ENCODE measurements around the gene PCNA.
A peak's percentile ranks its signal among the peaks of the same experiment; 100 is the strongest.

The PCNA gene

GRCh38 chr20:5096463-5096862 lies 23.3 kb downstream of the PCNA start:
- H3K27ac ChIP-seq (ENCODE audit: low read depth, low read length) = no peak overlapping the region
- H3K27me3 ChIP-seq (ENCODE audit: control insufficient read depth, low read length) = no peaks in the 10 kb centered on the region
- H3K36me3 ChIP-seq (ENCODE audit: control insufficient read depth, low read length) = peaks cover 45% of the 10 kb centered on the region
- no peaks in the 10 kb centered on the region for H3K9me3 ChIP-seq (ENCODE audit: control insufficient read depth, insufficient read depth, low read length)
- H3K79me2 ChIP-seq (ENCODE audit: control insufficient read depth, low read length) = no peaks in the 10 kb centered on the region
- TF ChIP-seq EZH2phosphoT487 (IDR thresholded peaks at IDR 0.05; ENCODE audit: borderline replicate concordance, low read length) = no peak
- TF ChIP-seq CTCF (IDR thresholded peaks at IDR 0.05; ENCODE audit: low read depth, low read length, poor library complexity, severe bottlenecking) = no peak
- H3K4me1 ChIP-seq (ENCODE audit: control insufficient read depth, low read length) = peaks cover 16% of the 10 kb centered on the region
- H3K4me3 ChIP-seq (ENCODE audit: low read length) = no peak overlapping the region
- no peak overlapping the region for H3K4me2 ChIP-seq (ENCODE audit: low read length)
- H3K9me2 ChIP-seq (replicated peaks; ENCODE audit: control insufficient read depth, low read length) = no peaks in the 10 kb centered on the region
- peaks cover 3% of the 10 kb centered on the region; the same call in 1 of the 2 replicates for H4K20me1 ChIP-seq (ENCODE audit: control insufficient read depth, insufficient read depth, low read depth, low read length)
- peaks cover 14% of the 10 kb centered on the region for H3F3A ChIP-seq (ENCODE audit: control insufficient read depth, insufficient read depth)

GRCh38 chr20:5095931-5096330 lies 23.8 kb downstream of the PCNA start:
- no peak for TF ChIP-seq EZH2phosphoT487 (IDR thresholded peaks at IDR 0.05; ENCODE audit: borderline replicate concordance, low read length)
- no peak for TF ChIP-seq CTCF (IDR thresholded peaks at IDR 0.05; ENCODE audit: low read depth, low read length, poor library complexity, severe bottlenecking)
- no peaks in the 10 kb centered on the region for H3K27me3 ChIP-seq (ENCODE audit: control insufficient read depth, low read length)
- peaks cover 3% of the 10 kb centered on the region; the same call in 1 of the 2 replicates for H4K20me1 ChIP-seq (ENCODE audit: control insufficient read depth, insufficient read depth, low read depth, low read length)
- no peaks in the 10 kb centered on the region for H3K79me2 ChIP-seq (ENCODE audit: control insufficient read depth, low read length)
- H3K36me3 ChIP-seq (ENCODE audit: control insufficient read depth, low read length) = peaks cover 40% of the 10 kb centered on the region
- H3K27ac ChIP-seq (ENCODE audit: low read depth, low read length) = no peak overlapping the region
- H3K4me1 ChIP-seq (ENCODE audit: control insufficient read depth, low read length) = peaks cover 16% of the 10 kb centered on the region
- H3K9me3 ChIP-seq (ENCODE audit: control insufficient read depth, insufficient read depth, low read length) = no peaks in the 10 kb centered on the region
- H3K9me2 ChIP-seq (replicated peaks; ENCODE audit: control insufficient read depth, low read length) = no peaks in the 10 kb centered on the region
- H3K4me3 ChIP-seq (ENCODE audit: low read length) = no peak overlapping the region
- H3K4me2 ChIP-seq (ENCODE audit: low read length) = no peak overlapping the region
- peaks cover 10% of the 10 kb centered on the region for H3F3A ChIP-seq (ENCODE audit: control insufficient read depth, insufficient read depth)

GRCh38 chr20:5095454-5095853 lies 24.3 kb downstream of the PCNA start:
- Histone ChIP-seq H4K20me1 (ENCODE audit: control insufficient read depth, insufficient read depth, low read depth, low read length) (peaks cover 3% of the 10 kb centered on the region; the same call in 1 of the 2 replicates), H3K36me3 (ENCODE audit: control insufficient read depth, low read length) (peaks cover 35% of the 10 kb centered on the region), H3K4me3 (ENCODE audit: low read length) (no peak overlapping the region), H3F3A (ENCODE audit: control insufficient read depth, insufficient read depth) (peaks cover 10% of the 10 kb centered on the region), H3K9me3 (ENCODE audit: control insufficient read depth, insufficient read depth, low read length) (no peaks in the 10 kb centered on the region), H3K27me3 (ENCODE audit: control insufficient read depth, low read length) (no peaks in the 10 kb centered on the region), H3K79me2 (ENCODE audit: control insufficient read depth, low read length) (no peaks in the 10 kb centered on the region), H3K27ac (ENCODE audit: low read depth, low read length) (no peak overlapping the region), H3K4me2 (ENCODE audit: low read length) (no peak overlapping the region), H3K9me2 (replicated peaks; ENCODE audit: control insufficient read depth, low read length) (no peaks in the 10 kb centered on the region), H3K4me1 (ENCODE audit: control insufficient read depth, low read length) (peaks cover 20% of the 10 kb centered on the region)
- no peak for TF ChIP-seq EZH2phosphoT487 (IDR thresholded peaks at IDR 0.05; ENCODE audit: borderline replicate concordance, low read length)

- H3K36me3 ChIP-seq (ENCODE audit: control insufficient read depth, low read length) = peaks cover 16% of the 10 kb centered on the region
- H4K20me1 ChIP-seq (ENCODE audit: control insufficient read depth, insufficient read depth, low read depth, low read length) = peaks cover 3% of the 10 kb centered on the region; the same call in 1 of the 2 replicates
- no peaks in the 10 kb centered on the region for H3K9me2 ChIP-seq (replicated peaks; ENCODE audit: control insufficient read depth, low read length)
- H3K9me3 ChIP-seq (ENCODE audit: control insufficient read depth, insufficient read depth, low read length) = no peaks in the 10 kb centered on the region
- peaks cover 10% of the 10 kb centered on the region for H3F3A ChIP-seq (ENCODE audit: control insufficient read depth, insufficient read depth)
- H3K79me2 ChIP-seq (ENCODE audit: control insufficient read depth, low read length) = no peaks in the 10 kb centered on the region
- TF ChIP-seq EZH2phosphoT487 (IDR thresholded peaks at IDR 0.05; ENCODE audit: borderline replicate concordance, low read length) (no peak), CTCF (IDR thresholded peaks at IDR 0.05; ENCODE audit: low read depth, low read length, poor library complexity, severe bottlenecking) (no peak)
- no peaks in the 10 kb centered on the region for H3K27me3 ChIP-seq (ENCODE audit: control insufficient read depth, low read length)
- H3K4me3 ChIP-seq (ENCODE audit: low read length) = no peak overlapping the region
- peak overlapping the region; percentile 37 for H3K4me2 ChIP-seq (ENCODE audit: low read length)
- peak overlapping the region; percentile 17; the same call in 1 of the 2 replicates for H3K27ac ChIP-seq (ENCODE audit: low read depth, low read length)
- H3K4me1 ChIP-seq (ENCODE audit: control insufficient read depth, low read length) = peaks cover 30% of the 10 kb centered on the region
Measured at GRCh38 chr20:5092765-5093339, 26.9 kb downstream of the PCNA start.

All from DOHH2 (cell line).